Measurements from ENCODE around the gene AGBL1. TPM values are rescaled to one million over a fixed set of nuclear protein-coding genes. Genes with fewer than 3 reads are reported as not detected.
"Not testable (repeated sequence)": the region's sequence is repeated elsewhere in the genome, so short reads cannot be mapped to it uniquely, and the experiment has no call there.

Gene AGBL1
- total and polyA plus RNA-seq, 2 experiments from 2014 or later: 0.03 TPM; not detected in 1

DNA sequence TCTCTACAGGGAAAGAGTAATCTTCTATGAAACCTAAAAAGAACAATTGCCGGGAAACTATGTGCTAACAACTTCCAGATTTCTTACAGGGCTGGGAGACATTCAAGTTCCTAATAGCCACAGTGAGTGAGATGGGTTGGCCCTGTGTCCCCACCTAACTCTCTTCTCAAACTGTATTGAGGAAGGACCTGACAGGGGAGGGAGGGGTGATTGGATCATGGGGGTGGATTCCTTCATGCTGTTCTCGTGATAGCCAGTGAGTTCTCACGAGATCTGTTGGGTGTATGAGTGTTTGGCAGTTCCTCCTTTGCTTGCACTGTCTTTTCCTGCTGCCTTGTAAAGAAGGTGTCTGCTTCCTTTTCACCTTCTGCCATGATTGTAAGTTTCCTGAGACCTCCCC, 958.7 kb downstream of the AGBL1 start:
- ATAC-seq: peak; percentile 81
- no peak overlapping the region for H3K27ac Mint-ChIP-seq

DNA sequence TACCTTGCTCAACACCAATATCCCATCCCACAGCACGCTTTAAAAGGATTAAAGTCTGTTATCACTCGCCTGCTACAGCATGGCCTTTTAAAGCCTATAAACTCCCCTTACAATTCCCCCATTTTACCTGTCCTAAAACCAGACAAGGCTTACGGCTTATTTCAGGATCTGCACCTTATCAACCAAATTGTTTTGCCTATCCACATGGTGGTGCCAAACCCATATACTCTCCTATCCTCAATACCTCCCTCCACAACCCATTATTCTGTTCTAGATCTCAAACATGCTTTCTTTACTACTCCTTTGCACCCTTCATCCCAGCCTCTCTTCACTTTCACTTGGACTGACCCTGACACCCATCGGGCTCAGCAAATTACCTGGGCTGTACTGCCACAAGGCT, 962.9 kb downstream of the AGBL1 start:
- not testable (repeated sequence) for H2AFZ ChIP-seq; H3K27ac ChIP-seq (ENCODE audit: low read depth); ATAC-seq; H3F3A ChIP-seq (replicated peaks; ENCODE audit: low read depth); H3K27me3 ChIP-seq (ENCODE audit: insufficient read depth); H3K36me3 ChIP-seq (ENCODE audit: insufficient read depth); H3K4me1 ChIP-seq (ENCODE audit: insufficient read depth); H3K9me3 Mint-ChIP-seq; H3K4me3 ChIP-seq; H3K4me2 ChIP-seq; H3K36me3 Mint-ChIP-seq (ENCODE audit: low read depth); H3K4me3 Mint-ChIP-seq; H3K4me1 Mint-ChIP-seq; DNase-seq (ENCODE audit: low spot score); H4K20me1 ChIP-seq (replicated peaks; ENCODE audit: insufficient read depth); H3K27me3 Mint-ChIP-seq (ENCODE audit: insufficient read depth, low read depth, poor library complexity); H3K27ac Mint-ChIP-seq; H3K9me2 ChIP-seq (ENCODE audit: insufficient read depth); H3K79me2 ChIP-seq (replicated peaks; ENCODE audit: insufficient read depth)
- TF ChIP-seq, protein P1, sequence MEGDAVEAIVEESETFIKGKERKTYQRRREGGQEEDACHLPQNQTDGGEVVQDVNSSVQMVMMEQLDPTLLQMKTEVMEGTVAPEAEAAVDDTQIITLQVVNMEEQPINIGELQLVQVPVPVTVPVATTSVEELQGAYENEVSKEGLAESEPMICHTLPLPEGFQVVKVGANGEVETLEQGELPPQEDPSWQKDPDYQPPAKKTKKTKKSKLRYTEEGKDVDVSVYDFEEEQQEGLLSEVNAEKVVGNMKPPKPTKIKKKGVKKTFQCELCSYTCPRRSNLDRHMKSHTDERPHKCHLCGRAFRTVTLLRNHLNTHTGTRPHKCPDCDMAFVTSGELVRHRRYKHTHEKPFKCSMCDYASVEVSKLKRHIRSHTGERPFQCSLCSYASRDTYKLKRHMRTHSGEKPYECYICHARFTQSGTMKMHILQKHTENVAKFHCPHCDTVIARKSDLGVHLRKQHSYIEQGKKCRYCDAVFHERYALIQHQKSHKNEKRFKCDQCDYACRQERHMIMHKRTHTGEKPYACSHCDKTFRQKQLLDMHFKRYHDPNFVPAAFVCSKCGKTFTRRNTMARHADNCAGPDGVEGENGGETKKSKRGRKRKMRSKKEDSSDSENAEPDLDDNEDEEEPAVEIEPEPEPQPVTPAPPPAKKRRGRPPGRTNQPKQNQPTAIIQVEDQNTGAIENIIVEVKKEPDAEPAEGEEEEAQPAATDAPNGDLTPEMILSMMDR (conservative IDR thresholded peaks at IDR 0.05; ENCODE audit: low read depth in 2 of 2): peak in 1 of 2 experiments; percentile 33; a peak in 1 of 4 replicates

More for the DNA sequence above, 958.7 kb downstream of the AGBL1 start:
- Mint-ChIP-seq H3K9me3 (no peaks in the 10 kb centered on the region), H3K4me3 (no peak overlapping the region), H3K27me3 (ENCODE audit: insufficient read depth, low read depth, poor library complexity) (no peaks in the 10 kb centered on the region), H3K36me3 (ENCODE audit: low read depth) (no peaks in the 10 kb centered on the region), H3K4me1 (0 out of 3 replicates have a peak, but pooled peaks cover 3% of the 10 kb centered on the region)
- no peaks in the 10 kb centered on the region for H4K20me1 ChIP-seq (replicated peaks; ENCODE audit: insufficient read depth)
- no peaks in the 10 kb centered on the region for H3K36me3 ChIP-seq (ENCODE audit: insufficient read depth)
- no peak for TF ChIP-seq ZNF331 (CRISPR knock-in tag; IDR thresholded peaks at IDR 0.05; ENCODE audit: low read depth)
- no peak for TF ChIP-seq EZH2phosphoT487 (IDR thresholded peaks at IDR 0.05; ENCODE audit: unreplicated experiment)
- TF ChIP-seq POLR2AphosphoS5 (IDR thresholded peaks at IDR 0.05; ENCODE audit: low read depth): no peak
- TF ChIP-seq NANOG (IDR thresholded peaks at IDR 0.05; ENCODE audit: borderline replicate concordance): no peak
- TF ChIP-seq, protein P1 (conservative IDR thresholded peaks at IDR 0.05; ENCODE audit: low read depth in 2 of 2): no peak
- TF ChIP-seq, protein P2, sequence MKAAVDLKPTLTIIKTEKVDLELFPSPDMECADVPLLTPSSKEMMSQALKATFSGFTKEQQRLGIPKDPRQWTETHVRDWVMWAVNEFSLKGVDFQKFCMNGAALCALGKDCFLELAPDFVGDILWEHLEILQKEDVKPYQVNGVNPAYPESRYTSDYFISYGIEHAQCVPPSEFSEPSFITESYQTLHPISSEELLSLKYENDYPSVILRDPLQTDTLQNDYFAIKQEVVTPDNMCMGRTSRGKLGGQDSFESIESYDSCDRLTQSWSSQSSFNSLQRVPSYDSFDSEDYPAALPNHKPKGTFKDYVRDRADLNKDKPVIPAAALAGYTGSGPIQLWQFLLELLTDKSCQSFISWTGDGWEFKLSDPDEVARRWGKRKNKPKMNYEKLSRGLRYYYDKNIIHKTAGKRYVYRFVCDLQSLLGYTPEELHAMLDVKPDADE (IDR thresholded peaks at IDR 0.05): no peak
- no peak for TF ChIP-seq EZH2 (IDR thresholded peaks at IDR 0.05; ENCODE audit: low read depth, unreplicated experiment)
- no peak for TF ChIP-seq ZNF114 (CRISPR knock-in tag; IDR thresholded peaks at IDR 0.05)
- TF ChIP-seq JUNB (IDR thresholded peaks at IDR 0.05; ENCODE audit: unreplicated experiment): no peak
- DNase-seq (ENCODE audit: low spot score): peak; percentile 31
- H3K4me2 ChIP-seq: no peak overlapping the region
- no peak overlapping the region for H3K27ac ChIP-seq (ENCODE audit: low read depth)
- H3K79me2 ChIP-seq (replicated peaks; ENCODE audit: insufficient read depth): no peaks in the 10 kb centered on the region
- H3K4me3 ChIP-seq: no peak overlapping the region
- H3F3A ChIP-seq (replicated peaks; ENCODE audit: low read depth): no peaks in the 10 kb centered on the region
- H2AFZ ChIP-seq: peak overlapping the region; percentile 79; the same call in 1 of the 2 replicates
- H3K4me1 ChIP-seq (ENCODE audit: insufficient read depth): no peaks in the 10 kb centered on the region
- no peaks in the 10 kb centered on the region for H3K27me3 ChIP-seq (ENCODE audit: insufficient read depth)
- no peaks in the 10 kb centered on the region for H3K9me2 ChIP-seq (ENCODE audit: insufficient read depth)

All from GM23338 (cell line).